GM19025 (cell line): ENCODE measurements around the gene TRPC6.

ENCODE experiments used
- ATAC-seq: cut with Tn5 transposase; IDR thresholded peaks from one replicate; pipeline ENCODE4 v1.9.1; 2021; ENCODE audit warnings: mild to moderate bottlenecking, low read depth, moderate library complexity; ENCODE audit not compliant: unreplicated experiment

Gene TRPC6

DNA sequence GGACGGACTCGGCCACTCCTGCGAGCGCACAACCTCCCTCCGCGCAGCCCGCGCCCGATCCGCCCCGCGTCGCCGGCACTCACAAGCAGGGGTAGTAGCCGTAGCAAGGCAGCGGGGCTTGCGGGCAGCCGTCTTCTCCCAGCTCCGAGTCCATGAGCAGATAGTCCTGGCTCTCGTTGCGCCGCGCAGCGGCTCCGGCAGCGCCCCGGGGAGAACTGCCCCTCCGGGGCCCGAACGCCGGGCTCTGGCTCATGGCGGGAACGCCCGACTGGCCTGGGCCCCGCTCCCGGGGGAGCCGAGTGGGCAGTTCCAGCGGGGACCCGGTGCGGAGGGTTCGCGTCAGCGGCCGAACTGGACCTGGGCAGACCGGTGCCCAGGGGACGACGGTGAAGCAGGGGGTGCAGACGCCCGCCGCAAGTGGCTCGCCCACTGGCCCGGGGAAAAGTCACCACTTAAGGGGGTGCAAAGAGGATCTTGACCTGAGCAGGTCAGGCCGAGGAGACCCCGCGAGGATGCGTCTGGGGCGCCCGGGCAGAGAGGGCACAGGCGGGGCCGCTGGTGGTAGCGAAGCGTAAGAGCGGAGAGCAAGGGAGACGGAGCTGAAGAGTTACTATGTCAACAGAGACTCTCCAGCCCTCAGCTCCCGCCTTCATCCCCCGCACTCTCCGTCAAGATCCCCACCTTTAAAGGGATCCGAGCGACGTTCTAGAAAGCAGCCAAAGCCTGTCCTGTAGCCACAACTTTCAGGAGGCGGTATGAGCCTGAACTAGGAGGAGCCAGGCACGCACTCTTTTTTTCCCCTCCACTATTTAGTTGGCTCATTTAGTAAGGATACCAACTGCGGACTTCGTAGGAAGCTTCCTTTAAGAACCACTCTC is at the start of gene TRPC6:
Gene TRPC6 (minus strand): TSS at position 757 of the 878 bp plus-strand sequence. CDS start 504 bp downstream, at position 253.
- ATAC-seq = no peak

GRCh38 chr11:101620026-101620425 is 36.2 kb upstream of the TRPC6 start:
- ATAC-seq = no peak

GRCh38 chr11:101618709-101619108 is 34.9 kb upstream of the TRPC6 start:
- no peak for ATAC-seq

DNA sequence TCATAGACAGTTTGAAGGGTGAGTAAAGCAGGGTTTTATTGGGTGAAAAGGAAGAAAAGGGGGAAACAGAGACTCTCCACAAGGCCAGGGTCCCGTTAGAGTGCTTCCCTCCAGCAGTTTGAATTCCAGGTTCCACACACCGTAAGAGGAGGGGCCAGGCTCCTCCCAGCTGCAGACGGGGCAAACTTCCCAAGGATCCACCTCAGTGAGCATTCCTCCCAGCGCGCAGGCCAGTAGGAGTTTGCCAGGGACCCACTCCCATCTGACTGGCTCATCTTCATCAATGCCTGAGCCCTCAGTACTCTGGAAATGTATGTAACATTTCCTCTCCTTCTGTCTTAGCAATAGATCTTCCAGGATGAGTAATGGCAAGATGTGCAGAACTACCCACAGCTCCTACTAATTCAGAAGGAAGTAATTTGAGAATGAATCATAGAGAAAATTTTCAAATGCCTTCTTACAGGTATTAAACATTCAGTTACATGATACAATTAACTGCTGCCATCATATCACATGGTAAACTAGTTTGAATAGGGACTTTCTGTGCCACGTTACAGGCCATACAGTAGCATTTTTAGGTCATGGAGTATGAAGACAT is 34.0 kb upstream of the TRPC6 start:
- ATAC-seq = no peak

DNA sequence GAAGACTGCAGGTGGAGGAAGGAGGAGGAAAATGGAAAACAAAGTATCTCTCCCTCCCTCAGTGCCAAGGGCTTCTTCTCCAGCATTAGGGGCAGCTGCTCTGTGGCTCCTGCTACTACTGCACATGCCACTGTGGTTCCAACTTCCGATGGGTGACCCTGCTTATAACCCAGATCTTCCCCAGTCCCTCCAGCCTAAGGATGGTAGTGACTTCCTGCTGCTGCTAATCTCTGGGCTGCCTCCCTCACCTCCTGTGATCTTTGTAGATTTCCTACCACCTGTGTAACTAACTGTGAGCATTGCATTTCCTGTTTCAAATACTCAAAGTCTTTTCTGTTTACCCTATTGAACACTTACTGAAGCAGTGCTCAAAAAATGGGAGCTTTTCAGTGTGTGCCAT is 28.7 kb upstream of the TRPC6 start:
- ATAC-seq = no peak

DNA sequence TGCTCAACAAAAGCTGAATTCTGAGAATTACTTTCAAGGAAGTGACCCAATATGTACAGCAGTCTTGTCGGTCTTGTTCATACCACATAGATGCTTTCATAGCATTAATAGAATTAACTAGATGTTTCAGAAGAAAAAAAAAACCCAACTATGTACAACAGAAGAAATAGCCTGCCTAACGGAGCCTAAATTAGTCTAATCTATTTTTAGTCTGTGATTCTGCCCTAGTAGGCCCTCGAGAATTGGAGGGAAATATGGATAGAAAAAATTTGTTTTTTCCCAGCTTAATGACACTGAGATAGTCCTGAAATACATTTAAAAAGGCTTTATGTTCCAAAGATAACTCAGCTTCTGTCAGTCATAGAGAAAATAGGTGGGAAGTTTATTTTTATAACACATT is 17.1 kb upstream of the TRPC6 start:
- ATAC-seq = no peak

GRCh38 chr11:101586965-101587364 is 3.2 kb upstream of the TRPC6 start:
- no peak for ATAC-seq

GRCh38 chr11:101584655-101585054 is 848 bp upstream of the TRPC6 start:
- ATAC-seq = no peak

DNA sequence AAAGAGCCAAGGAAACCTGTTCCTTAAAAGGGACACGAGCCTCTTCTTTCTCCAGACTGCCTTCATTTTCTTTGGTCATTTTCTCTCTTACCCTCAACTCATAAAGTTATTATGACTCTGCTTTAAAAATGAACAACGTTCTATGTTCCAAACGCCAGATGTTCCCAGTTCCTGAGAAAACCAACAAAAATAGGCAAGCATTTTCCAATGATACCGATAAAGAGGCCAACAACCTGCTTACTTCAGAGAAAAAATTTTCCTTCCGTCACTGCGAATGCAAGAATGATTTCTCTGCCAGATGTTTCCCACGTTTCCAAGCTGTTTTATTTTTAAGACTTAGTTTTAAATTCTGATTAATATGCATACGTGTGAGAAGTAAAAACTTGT is 315 bp upstream of the TRPC6 start:
- ATAC-seq = no peak

DNA sequence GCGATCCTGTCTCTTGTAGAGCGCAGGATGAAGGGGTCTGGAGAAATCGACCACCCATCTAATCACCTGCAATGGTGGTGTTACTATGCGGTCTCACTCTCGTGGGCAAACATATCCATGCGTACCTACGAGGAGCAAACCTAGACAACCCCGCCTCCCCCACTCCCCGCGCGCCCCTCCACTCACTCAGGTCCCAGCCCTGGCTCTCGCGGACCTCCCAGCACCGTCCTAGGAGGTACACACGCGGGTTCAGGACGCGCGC is 887 bp downstream of the TRPC6 start:
- ATAC-seq = no peak

DNA sequence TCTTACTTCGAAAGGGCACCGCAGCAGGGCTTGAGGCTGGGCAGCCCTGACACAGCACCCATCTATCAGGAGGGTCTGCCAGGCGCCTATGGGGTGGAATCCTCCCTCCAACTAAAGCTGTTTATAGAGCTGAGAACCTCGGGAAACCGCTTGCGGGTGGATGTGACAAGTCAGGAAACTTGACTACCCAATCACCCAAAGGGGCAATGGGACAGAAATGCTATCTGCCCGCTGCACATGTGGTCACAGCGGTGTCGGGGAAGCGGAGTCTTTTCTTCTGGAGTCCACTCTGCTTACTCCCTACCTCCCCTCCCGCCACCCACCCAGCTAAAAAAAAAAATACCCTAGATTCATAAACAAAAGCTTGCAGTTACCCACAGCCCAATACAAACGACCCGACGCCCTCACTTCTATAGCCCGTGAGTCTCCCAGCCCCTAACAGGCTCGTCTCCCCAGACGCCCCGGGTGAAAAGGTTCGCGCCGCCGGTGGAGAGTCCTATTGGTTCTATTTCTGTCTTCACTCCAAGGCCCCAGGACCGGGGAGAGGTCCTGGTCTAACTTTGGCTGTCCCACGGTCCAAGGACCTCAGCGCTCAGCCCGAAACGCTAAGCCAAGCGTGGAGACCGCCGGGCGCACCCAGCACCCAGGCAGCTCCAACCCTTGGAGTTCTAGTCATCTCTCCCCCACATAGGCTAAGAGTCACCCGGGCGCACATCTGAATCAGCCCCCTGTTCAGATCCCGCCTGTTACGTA is 1.4 kb downstream of the TRPC6 start:
- ATAC-seq = no peak

DNA sequence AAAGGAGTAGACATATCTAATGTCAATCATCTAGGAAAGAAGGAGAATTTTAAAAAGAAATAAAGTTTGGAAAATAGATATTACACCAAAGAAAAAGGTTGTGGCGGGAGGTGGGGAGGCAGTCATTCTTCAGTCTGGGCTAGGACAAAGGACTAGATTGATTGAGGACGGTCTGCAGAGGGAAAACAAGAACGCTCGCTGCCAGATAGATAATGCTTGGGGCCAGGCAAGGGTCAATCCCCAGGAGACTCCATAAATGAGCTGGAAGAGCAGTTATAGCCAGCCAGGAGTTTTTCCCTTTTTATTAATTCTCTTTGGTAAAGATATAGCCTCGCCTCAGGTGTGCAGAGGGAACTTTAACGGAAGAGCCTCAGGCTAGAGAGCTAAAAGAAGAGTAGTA is 6.3 kb downstream of the TRPC6 start:
- no peak for ATAC-seq

DNA sequence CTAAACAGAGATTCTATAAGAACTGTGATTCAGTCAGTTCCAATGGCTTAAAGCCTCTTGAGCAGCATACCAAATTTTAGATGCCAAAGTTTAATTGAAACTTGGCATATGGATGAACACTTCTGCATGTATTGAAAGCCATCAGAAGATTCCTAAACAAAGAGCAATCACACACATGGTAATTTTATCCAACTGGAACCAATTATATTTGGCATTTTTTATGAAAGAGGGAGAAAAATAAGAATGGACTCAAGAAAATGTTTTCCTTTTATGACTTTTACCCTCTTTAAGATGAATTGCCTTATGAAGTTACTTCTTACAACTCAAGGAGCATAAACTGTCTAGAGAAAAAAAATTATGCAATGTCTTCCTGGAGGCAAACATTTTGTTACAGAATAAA is 7.4 kb downstream of the TRPC6 start:
- no peak for ATAC-seq

GRCh38 chr11:101574886-101575285 is 8.9 kb downstream of the TRPC6 start:
- no peak for ATAC-seq

- no peak for ATAC-seq
Measured at GRCh38 chr11:101567071-101567470, 16.7 kb downstream of the TRPC6 start.

DNA sequence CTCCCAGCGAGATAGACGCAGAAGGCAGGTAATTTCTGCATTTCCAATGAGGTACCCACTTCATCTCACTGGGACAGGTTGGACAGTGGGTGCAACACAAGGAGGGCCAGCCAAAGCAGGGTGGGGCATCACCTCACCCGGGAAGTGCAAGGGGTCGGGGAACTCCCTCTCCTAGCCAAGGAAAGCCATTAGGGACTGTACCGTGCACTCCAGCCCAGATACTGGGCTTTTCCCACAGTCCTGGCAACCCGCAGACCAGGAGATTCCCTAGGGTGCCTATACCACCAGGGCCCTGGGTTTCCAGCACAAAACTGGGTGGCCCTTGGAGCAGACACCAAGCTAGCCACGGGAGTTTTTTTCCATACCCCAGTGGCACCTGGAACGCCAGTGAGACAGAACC is 17.2 kb downstream of the TRPC6 start:
- no peak for ATAC-seq

- no peak for ATAC-seq
Measured at GRCh38 chr11:101563166-101563565, 20.6 kb downstream of the TRPC6 start.

DNA sequence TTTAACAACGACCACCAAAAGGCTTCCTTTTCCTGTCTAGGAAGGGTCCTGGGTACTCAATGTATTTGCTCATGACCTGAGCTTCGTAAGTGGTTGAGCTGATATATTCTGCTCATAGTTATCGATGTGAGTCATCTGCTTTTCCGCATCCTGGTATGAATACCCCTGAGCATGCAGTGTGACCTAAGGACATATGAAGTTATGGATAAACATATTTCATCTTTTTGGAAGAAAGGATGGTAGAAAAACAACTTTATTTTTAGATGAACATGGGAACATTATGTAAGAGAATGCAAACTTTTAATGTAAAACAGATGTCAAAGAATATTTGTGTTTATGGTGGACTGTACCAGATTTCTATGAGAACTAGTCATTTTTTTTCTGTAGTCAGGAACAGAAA is 28.4 kb downstream of the TRPC6 start:
- no peak for ATAC-seq

DNA sequence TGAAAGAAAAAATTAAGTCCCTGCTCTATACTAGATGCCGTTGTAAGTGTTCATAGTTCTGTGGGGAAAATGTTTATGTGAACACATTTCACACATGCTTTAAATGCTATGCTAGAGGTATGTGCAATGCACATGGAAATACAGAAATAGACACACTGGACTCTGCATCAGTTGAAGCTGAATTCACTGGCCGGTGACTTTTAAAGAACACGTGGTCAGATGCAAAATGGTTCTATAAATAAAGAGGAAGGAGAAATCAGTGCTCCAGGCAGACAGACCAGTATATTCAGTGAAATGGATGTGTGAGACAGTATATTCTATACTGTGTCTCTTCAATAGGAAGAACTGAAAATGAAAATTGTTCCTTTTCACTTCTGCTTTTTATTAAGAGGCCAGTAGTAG is 29.9 kb downstream of the TRPC6 start:
- ATAC-seq = peak; percentile 98

DNA sequence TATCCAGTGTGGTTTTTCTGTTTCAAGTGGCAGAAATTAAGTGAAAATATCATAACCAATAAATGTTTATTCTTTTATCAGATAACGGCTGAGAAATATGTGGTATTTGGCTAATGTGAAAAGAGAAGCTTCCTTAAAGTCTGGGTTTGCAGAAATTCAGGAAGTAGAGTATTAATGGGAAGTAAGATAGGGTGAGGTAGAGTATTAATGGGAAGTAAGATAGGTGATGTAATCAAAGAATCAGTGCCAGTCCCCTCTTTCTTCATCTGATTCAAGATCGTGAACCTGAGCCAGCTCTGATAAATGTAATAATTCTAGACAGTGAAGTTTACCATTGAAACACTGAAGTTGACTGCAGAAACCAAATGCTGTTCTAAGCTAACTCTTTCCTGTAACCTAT is 30.9 kb downstream of the TRPC6 start:
- ATAC-seq = no peak

GRCh38 chr11:101528541-101528940 is 55.3 kb downstream of the TRPC6 start:
- no peak for ATAC-seq
